Limb (tissue), 2 donors: ENCODE results near the gene KCNQ2.

ENCODE experiments used
- DNase-seq, 2 donors: peaks; one replicate each; pipeline ENCODE4 v3.0.0-alpha.2; 2016; ENCODE audit errors: extremely low spot score in 2 of 2

Gene KCNQ2

DNA sequence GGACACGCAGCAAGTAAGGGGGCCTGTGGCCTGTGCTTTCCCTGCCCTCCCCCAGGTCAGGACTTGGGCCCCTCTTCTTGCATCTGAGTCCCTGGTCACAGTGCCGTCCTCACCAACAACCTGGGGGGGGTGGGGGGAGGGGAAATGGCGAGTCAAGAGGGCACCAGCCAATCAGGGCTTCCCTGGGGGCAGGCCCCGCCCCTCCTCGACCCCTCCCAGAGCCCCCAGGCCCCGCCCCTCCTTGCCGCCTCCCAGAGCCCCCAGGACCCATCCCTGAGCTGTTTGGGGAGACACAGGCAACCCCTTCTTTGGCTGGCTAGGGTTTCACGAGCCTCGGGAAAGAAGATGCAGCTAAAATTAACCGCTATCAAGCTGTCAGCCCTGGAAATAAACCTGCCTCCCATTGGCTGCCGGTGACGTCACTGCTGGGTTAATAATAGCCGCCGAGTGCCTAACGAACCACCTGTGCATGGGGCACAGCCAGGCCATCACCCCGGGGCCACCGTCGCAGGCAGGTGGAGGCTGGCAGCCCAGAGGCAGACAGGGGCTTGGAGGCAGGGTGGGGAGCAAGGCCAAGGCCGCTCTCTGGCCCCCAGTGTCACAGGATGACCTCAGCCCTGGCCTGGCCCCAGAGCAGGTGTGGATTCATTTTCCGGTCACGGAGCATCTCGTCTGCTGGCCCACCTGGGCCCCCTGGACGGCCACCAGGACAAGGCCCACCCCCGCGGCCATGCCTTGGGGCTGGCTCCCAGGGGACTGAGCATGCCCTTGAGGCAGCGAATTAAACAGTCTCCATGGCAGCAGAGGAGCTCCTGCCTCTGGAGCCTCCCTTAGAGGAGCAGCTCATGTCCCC lies 29.6 kb upstream of the KCNQ2 start:
- peak in 1 of 2 donors; percentile 74 for DNase-seq

DNA sequence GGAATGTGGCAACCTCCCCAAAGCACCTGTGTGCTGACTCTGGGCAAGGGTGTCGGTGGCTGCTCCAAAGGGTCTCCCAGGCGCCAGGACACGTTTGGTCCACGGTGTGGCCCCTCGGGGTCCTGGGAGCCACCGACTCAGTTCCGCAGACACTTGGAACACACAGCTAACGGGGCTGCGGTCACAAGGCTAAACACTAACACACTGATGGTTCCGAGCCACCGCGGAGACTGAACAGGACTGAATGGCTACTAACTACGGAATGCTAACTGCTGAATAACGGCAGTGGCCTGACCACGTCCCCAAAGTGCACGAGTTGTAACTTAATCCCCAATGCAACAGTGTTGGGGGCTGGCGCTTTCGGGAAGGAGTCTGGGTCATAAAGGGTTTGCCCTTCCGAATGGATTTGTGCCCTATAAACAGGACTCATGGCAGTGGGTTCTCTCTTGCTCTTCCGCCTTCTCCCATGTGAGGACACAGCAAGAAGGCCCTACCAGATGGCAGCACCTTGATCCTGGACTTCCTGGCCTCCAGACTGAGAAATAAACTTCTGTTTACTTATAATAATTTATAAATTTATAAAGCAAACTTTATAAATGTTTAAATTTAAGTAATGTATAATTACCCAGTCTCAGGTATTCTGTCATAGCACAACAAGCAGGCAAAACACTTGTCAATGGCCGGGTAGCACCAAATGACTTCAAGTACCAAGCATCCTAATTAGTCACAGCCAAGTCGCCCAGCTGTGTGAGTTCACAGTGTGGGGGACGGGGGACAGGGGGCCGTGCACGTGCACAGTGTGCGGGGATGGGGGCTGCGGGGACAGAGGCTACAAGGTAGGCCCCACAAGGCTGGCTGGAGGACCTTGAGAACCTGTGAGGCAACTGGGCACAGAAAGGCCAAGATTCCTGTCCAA lies 28.7 kb upstream of the KCNQ2 start:
- no peak for DNase-seq

DNA sequence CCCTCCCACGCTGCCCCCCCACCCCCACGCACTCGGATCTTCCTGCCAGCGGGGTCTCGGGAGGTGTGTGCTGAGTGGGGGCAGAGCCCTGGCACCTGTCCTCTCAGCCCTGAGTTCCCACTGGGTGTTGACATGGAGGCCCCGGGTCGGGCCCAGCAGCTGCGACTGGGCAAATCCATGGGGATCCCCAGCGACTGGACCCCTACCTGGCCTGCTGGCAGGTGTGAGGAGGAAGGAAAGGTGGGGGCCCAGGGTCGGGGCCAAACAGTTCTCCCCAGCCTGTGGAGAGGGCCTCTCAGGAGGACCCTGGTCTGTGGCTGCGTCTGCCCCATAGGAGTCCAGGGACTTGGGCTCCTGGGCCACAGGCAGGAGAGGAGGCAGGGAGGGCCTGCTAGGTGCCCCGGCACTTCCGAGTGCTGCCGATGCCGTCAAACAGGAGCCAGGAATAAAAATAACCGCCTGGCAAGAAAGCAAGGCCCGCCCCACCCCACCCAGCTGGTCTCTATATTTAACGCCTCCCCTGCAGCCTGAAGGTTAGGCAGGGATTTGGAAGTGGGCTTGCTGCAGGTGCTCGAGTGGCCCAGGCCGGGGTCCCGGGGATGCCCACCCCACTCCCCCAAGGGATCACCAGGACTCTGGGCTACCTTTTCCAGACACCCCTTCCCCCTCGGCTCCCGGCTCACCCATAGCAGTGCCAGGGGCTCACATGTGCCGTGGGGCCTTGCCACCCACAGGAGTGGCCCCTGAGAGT lies 27.9 kb upstream of the KCNQ2 start:
- peak in 1 of 2 donors; percentile 38 for DNase-seq

- DNase-seq: no peak
Observed at GRCh38 chr20:63499338-63499969, 27.0 kb upstream of the KCNQ2 start.

DNA sequence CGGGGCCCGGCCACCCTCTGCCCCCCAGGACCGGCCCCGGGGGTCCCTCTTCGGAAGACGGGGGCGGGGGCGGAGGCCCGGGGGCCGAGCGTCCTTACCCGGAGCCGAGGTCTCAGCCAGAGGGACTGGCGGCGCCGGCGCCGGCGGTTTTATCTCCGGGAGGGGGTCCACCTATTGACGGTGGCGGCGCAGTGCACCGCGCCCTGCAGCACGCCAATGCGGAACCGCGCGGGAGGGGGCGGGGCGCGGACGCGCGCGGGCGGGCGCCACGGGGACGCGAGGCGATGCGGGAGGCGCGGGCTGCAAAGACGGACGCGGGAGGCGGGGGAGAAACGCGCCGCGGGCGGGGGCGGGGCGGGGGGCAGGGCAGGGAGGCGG lies 26.5 kb upstream of the KCNQ2 start, which contains the start of gene EEF1A2:
EEF1A2 (minus strand) TSS at position 124 of the 378 bp plus-strand sequence. CDS start 1,320 bp downstream, outside the sequence.
- DNase-seq: peak in 1 of 2 donors; percentile 79

- DNase-seq: peak in 1 of 2 donors; percentile 47
Observed at GRCh38 chr20:63497946-63498935, 25.8 kb upstream of the KCNQ2 start.

- no peak for DNase-seq
Observed at GRCh38 chr20:63497138-63497945, 24.9 kb upstream of the KCNQ2 start.

DNA sequence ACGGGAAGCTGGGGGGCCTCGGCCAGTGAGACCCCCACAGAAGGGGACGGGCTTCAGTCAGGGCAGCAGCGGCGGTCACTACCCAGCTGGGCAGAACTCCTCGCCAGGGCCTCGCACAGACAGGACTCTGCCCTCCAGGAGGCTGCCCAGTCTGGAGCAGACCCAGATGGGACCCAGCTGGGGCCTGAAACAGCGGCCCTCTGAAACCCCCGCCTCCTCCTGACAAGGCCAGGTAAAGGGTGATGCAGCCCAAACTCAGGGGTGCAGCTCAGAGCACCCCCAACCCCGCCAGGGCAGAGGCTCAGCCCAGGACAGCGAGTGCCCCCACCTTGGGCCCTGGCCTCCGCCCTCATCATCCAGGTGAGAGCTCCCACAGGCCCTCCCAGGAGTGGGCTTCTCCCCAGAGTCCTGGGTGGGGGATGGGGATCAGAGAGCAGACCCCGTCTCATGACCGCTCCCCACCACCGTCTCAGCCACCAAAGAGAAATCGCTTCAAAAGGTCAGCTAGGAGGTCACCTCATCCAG lies 24.2 kb upstream of the KCNQ2 start:
- no peak for DNase-seq

- DNase-seq: peak in 1 of 2 donors; percentile 83
Observed at GRCh38 chr20:63495741-63496595, 23.5 kb upstream of the KCNQ2 start.

GRCh38 chr20:63495167-63495720 lies 22.8 kb upstream of the KCNQ2 start:
- DNase-seq: no peak

DNA sequence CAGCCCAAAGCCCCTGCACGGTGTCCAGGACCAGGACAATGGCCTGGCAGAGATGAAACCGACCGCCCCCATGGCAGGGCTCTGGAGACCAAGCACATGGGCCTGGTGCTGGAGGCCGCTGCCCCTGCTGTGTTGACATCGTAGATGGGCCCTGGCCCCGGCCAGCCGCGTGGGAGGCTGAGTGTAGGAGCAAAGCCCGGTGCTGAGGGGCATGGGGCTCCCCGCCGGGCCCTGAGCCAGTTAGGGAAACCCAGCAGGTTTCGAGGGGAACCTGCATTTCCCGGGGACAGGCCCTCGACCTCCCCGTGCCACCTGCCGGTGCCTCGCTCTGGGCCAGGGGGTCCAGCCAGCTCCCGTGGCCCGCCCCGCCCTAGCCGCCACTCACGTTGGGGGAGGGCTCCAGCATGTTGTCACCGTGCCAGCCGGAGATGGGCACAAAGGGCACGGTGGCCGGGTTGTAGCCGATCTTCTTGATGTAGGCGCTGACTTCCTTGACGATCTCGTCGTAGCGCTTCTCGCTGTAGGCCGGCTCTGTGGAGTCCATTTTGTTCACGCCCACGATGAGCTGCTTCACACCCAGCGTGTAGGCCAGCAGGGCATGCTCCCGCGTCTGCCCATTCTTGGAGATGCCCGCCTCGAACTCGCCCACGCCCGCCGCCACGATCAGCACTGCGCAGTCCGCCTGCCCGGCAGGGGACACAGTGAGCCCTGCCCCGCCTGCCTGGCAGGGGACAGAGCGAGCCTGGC lies 22.1 kb upstream of the KCNQ2 start:
- no peak for DNase-seq

DNA sequence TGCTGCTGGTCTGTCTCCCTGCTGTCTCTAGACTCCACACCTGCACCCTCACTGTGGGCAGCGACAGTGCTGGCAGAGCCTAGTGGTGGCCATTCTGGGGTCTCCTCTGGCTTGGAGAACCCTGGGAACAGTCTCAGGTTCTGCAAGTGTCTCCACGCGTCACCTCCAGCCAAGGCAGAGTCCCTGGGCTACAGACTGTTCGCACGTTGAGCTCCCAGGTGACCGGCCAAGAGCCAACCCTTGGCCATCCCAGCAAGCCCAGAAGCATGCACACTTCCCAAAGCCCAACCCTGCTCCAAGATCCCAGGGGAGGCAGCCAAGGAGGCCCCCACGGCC lies 21.6 kb upstream of the KCNQ2 start:
- no peak for DNase-seq

- DNase-seq: no peak
Observed at GRCh38 chr20:63493563-63494020, 21.1 kb upstream of the KCNQ2 start.

- no peak for DNase-seq
Observed at GRCh38 chr20:63492982-63493381, 20.5 kb upstream of the KCNQ2 start.

- DNase-seq: no peak
Observed at GRCh38 chr20:63492518-63492917, 20.1 kb upstream of the KCNQ2 start.

DNA sequence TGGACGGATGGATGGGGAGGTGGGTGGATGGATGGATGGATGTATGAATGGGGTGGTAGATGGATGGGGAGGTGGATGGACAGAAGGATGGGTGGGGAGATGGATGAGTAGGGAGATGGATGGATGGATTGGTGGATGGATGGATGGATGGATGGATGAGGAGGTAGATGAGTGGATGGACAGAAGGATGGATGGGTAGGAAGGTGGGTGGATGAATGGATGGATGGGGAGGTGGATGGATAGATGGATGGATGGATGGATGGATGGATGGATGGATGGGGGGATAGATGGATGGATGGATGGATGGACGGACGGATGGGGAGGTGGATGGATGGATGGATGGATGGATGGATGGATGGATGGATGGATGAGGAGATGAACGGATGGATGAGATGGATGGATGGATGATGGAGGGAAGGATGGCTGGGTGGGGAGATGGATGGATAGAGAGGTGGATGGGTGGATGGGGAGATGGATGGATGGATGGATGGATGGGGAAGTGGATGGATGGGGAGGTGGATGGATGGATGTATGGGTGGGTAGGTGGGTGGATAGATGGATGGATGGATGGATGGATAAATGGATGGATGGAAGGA lies 19.3 kb upstream of the KCNQ2 start:
- DNase-seq: no peak
